Prostate gland (tissue), 2 donors: ENCODE results near the gene PTGER2.

Experiments used
- CTCF ChIP-seq, 4 experiments: fragments of 200-600 bp in 2 of 4; fragments of 450-650 bp in 2 of 4; sonication (generic) in 2 of 4; IDR thresholded peaks; 1 replicate in 3 of 4; 2 replicates in 1 of 4; pipeline ENCODE4 v1.5.1; 2016 to 2019; ENCODE audit warnings: antibody characterized with exemption in 4 of 4, mild to moderate bottlenecking in 2 of 4, moderate library complexity in 2 of 4
- POLR2A ChIP-seq: fragments of 450-650 bp; IDR thresholded peaks from one replicate; pipeline ENCODE4 v1.6.1; 2016; ENCODE audit warnings: antibody characterized with exemption, mild to moderate bottlenecking
- POLR2AphosphoS5 ChIP-seq: sonication (generic); formaldehyde crosslinking; IDR thresholded peaks from one replicate; pipeline ENCODE4 v1.6.1; 2017; ENCODE audit warnings: antibody characterized with exemption

- no peak for TF ChIP-seq POLR2AphosphoS5
- TF ChIP-seq CTCF (IDR thresholded peaks at IDR 0.05) = no peak
- TF ChIP-seq POLR2A = no peak
Observed at GRCh38 chr14:52346778-52347177, 32.7 kb downstream of the PTGER2 start.
